ENCODE results near the gene MIOX. TPM values are rescaled to one million over a fixed set of nuclear protein-coding genes. Genes with fewer than 3 reads are reported as not detected.

Gene MIOX
- total RNA-seq, 1 experiment from 2014 or later = 1.9 TPM

DNA sequence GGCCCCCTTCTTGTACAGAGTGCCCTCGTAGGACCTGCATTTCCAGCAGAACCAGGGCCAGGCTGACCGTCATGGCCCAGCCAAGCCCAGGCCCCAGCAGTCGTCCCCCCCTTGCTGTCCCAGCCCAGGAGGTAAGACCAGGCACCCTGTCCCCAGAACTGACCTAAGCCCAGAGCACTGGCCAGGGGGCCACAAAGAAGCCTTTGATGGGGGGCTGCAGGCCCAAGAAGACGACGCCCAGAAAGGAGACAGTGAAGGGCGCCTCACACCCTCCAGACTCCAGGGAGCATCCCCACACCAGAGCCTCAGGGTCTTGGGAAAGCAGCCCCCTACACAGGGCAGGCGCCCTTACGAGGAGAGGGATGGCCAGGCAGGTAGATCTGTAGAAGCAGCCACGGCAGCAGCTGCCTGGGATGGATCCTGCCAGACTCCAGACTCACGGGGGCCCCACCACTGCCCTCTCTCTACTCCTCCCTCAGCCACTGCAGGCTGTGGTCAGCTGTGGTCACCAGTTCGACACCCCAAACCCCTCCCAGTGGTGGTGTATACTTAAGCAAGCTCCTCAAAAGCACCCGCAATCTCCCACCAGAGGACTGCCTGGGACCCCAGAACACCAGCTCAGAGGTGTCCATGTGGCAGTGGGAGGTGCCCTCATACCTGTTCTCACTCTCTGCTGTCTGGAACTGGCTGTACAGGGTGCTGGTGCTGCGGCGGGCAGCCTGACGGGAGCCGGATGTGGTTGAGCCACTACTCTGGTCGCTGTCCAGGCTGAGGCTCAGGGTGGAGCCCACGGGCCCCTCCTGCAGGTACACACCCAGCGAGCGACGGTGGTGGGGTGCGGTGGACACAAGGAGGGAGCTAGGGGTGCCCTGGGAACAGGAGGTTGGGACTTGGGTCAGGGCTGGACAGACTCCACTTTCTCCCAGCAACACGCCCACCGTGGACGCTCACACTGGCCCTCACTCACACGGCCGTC, 38.8 kb upstream of the MIOX start:
- no peak for DNase-seq (ENCODE audit: low read depth)
- in situ Hi-C loops (cut with HindIII; ENCODE audit: low pct_unique_long_range_greater_than_20kb, low sequenced_read_pairs) = no loop called here

- no peak for DNase-seq (ENCODE audit: low read depth)
- in situ Hi-C loops (cut with HindIII; ENCODE audit: low pct_unique_long_range_greater_than_20kb, low sequenced_read_pairs) = no loop called here
Observed at GRCh38 chr22:50452649-50453048, 34.0 kb upstream of the MIOX start.

GRCh38 chr22:50454556-50455075, 32.0 kb upstream of the MIOX start:
- DNase-seq (ENCODE audit: low read depth) = no peak
- in situ Hi-C loops (cut with HindIII; ENCODE audit: low pct_unique_long_range_greater_than_20kb, low sequenced_read_pairs) = no loop called here

DNA sequence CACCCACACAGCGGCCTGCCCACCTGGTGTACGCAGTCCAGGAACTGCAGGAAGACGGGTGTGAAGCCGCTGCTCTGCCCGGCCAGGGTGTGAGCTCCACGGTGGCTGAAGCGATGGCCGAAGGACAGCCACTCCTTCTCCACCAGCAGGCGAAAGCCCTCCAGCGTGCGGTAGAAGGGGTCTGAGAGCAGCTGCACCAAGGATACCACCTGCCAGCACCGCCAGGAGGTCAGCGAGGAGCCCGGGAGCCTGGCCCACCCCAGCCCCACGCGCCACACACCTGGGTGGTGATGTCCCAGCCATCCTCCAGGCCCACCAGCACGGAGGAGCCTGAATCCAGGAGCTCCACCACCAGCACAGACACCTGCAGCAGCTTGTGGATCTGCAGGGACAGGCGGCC, 31.5 kb upstream of the MIOX start:
- no peak for DNase-seq (ENCODE audit: low read depth)
- in situ Hi-C loops (cut with HindIII; ENCODE audit: low pct_unique_long_range_greater_than_20kb, low sequenced_read_pairs) = no loop called here

- DNase-seq (ENCODE audit: low read depth) = no peak
- in situ Hi-C loops (cut with HindIII; ENCODE audit: low pct_unique_long_range_greater_than_20kb, low sequenced_read_pairs) = no loop called here
Observed at GRCh38 chr22:50456026-50456425, 30.6 kb upstream of the MIOX start.

DNA sequence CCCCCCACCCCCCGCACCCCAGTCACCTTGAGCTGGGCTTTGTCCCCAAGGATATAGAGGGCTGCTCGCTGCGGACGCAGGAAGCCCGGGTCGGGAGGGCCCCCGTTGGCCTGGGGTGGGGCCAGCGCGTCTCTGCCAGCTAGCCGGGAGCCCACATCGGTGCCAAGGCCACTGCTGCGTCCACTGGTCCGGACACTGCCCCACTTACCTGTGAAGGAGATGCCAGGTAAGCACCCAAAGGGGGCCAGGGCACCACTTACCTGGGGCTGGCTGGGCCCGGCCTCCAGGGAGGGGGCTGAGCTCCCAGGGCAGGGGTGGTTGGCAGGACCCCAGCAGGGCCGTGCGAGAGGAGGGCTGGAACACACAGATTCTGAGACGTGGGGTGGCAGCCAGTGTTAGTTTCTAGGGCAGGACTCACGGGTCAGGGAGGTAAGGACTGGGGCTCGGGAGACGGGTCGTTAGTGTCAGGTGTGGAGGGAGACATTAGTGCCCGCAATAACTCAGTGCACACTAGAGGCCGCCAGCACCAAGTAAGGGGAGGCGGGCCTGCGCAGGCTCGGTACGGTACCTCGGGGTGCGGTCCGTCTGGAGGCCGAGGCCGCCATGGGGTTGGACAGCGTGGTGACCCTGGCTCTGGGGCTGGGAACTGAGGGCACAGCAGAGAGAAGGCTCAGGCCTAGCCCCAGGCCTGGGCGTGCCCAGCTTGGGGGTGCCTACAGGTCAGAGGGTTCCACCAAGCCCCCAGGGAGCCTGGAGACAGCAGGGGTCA, 30.0 kb upstream of the MIOX start:
- no peak for DNase-seq (ENCODE audit: low read depth)
- in situ Hi-C loops (cut with HindIII; ENCODE audit: low pct_unique_long_range_greater_than_20kb, low sequenced_read_pairs) = no loop called here

- no peak for DNase-seq (ENCODE audit: low read depth)
- in situ Hi-C loops (cut with HindIII; ENCODE audit: low pct_unique_long_range_greater_than_20kb, low sequenced_read_pairs) = no loop called here
Observed at GRCh38 chr22:50459016-50459415, 27.6 kb upstream of the MIOX start.

- in situ Hi-C loops (cut with HindIII; ENCODE audit: low pct_unique_long_range_greater_than_20kb, low sequenced_read_pairs) = no loop called here
Observed at GRCh38 chr22:50459496-50460140, 27.0 kb upstream of the MIOX start.

GRCh38 chr22:50460938-50461337, 25.7 kb upstream of the MIOX start:
- DNase-seq (ENCODE audit: low read depth) = no peak
- in situ Hi-C loops (cut with HindIII; ENCODE audit: low pct_unique_long_range_greater_than_20kb, low sequenced_read_pairs) = no loop called here

More at GRCh38 chr22:50459496-50460140, 27.0 kb upstream of the MIOX start:
- no peak for DNase-seq (ENCODE audit: low read depth)

DNA sequence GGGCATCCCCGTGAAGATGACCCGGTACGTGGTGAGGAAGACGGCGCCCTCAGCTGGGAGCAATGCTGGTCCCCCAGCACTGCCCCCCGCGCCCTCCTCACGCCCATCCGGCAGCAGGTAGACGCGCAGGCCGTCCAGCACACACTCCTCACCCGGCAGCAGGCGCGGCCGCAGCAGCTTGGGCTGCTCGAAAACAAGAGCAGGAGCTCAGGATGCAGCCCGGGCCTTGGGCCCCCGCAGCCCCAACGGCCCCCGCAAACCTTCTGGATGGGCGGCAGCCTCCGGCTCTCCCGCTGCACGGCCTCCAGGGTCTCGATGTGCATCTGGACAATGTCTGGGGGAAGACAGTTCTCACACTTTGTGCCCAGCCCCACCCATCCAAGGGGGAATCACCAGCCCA, 25.1 kb upstream of the MIOX start:
- DNase-seq (ENCODE audit: low read depth) = no peak

GRCh38 chr22:50461979-50462540, 24.6 kb upstream of the MIOX start:
- in situ Hi-C loops (cut with HindIII; ENCODE audit: low pct_unique_long_range_greater_than_20kb, low sequenced_read_pairs) = no loop called here

More for the DNA sequence above, 25.1 kb upstream of the MIOX start:
- in situ Hi-C loops (cut with HindIII; ENCODE audit: low pct_unique_long_range_greater_than_20kb, low sequenced_read_pairs) = no loop called here

DNA sequence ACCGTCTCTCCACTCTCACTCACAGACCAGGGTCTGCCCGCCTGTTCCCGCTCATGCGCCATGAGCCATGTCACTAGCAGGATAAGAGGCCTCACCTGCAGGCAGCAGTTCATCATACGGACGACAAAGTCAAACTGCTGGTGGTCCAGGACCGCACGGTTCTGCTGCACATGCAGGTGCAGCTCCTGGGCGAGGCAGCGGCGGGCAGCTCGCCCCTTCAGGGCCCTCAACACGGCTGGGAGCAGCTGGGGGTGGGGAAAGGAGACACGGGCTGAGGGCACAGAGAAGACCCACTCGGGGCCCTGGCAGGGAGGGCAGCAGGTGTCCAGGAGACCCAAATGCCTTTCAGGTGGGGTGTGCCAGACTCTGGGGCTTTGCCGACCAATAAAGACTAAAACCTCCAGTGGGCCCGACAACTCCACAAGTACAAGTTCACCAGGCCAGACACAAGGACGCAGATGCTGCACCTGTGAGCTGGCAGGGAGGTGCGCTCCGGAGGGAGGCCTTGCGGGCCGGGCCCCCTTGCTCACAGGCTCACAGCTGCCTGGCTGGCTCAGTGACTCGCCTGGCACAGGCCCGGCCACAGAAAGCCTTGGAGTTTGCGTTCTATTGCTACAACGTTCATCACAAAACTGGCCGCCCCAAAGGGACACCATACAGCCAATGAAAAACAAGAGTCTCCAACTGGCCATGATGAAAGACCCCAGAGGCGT, 23.3 kb upstream of the MIOX start:
- DNase-seq (ENCODE audit: low read depth) = no peak
- in situ Hi-C loops (cut with HindIII; ENCODE audit: low pct_unique_long_range_greater_than_20kb, low sequenced_read_pairs) = no loop called here

More at GRCh38 chr22:50461979-50462540, 24.6 kb upstream of the MIOX start:
- no peak for DNase-seq (ENCODE audit: low read depth)

DNA sequence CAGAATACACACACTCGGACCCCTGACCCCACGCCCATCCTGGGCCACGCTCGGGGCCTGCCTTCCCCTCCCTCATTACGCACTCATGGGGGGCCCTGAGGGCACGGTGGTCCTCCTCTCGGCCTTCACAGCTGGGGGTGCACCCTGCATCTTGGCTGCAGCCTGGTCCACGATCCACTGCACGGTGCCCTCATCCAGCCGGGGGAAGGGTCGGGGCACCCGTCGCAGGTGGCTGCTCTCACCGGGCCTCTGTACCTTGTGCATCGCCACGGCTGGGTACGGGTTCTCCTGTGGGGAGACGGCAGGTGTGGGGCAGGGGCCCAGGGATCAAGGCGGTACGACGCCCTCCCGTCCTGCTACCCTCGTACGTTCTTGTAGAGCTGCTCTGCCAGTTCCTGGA, 22.2 kb upstream of the MIOX start:
- no peak for DNase-seq (ENCODE audit: low read depth)
- in situ Hi-C loops (cut with HindIII; ENCODE audit: low pct_unique_long_range_greater_than_20kb, low sequenced_read_pairs) = no loop called here

GRCh38 chr22:50465066-50465930, 21.4 kb upstream of the MIOX start:
- DNase-seq (ENCODE audit: low read depth) = no peak
- in situ Hi-C loops (cut with HindIII; ENCODE audit: low pct_unique_long_range_greater_than_20kb, low sequenced_read_pairs) = no loop called here

- no peak for DNase-seq (ENCODE audit: low read depth)
- in situ Hi-C loops (cut with HindIII; ENCODE audit: low pct_unique_long_range_greater_than_20kb, low sequenced_read_pairs) = no loop called here
Observed at GRCh38 chr22:50467341-50467740, 19.3 kb upstream of the MIOX start.

DNA sequence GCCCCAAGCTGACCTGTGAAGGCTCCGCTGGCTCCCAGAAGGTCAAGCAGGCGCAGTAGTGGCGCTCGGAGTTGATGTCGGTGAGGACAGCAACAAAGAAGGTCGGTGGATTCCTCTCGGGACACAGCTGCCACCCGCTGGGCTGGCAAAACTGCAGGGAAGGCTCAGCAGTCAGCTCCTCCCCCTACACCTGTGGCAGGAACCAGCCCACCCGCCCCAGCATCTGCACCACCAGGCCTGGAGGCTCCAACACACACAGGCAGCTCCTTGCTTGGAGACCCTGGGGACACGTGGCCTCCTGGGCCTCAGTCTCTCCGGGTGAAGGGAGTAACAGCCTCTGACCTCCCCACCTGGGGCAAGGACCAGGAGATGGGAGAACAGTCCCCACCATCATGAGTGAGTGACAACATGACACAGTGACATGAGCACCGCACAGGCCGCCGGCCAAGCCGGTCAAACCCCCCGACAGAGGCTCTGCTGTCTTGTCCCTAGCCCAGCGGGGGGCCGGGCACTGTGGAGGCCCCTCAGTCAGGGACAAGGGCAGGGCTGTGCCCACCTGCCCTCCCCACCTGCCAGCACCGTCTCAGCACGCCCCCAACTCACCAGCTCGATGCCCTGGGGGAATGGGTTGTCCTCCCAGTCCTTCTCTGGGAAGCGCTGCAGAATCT, 18.8 kb upstream of the MIOX start:
- DNase-seq (ENCODE audit: low read depth) = no peak
- in situ Hi-C loops (cut with HindIII; ENCODE audit: low pct_unique_long_range_greater_than_20kb, low sequenced_read_pairs) = no loop called here

Data from Caki2 (cell line).